Measurements from ENCODE around the gene GCDH.
A peak's percentile ranks its signal among the peaks of the same experiment; 100 is the strongest.
"Not testable (repeated sequence)": the region's sequence is repeated elsewhere in the genome, so short reads cannot be mapped to it uniquely, and the experiment has no call there.

GCDH gene

DNA sequence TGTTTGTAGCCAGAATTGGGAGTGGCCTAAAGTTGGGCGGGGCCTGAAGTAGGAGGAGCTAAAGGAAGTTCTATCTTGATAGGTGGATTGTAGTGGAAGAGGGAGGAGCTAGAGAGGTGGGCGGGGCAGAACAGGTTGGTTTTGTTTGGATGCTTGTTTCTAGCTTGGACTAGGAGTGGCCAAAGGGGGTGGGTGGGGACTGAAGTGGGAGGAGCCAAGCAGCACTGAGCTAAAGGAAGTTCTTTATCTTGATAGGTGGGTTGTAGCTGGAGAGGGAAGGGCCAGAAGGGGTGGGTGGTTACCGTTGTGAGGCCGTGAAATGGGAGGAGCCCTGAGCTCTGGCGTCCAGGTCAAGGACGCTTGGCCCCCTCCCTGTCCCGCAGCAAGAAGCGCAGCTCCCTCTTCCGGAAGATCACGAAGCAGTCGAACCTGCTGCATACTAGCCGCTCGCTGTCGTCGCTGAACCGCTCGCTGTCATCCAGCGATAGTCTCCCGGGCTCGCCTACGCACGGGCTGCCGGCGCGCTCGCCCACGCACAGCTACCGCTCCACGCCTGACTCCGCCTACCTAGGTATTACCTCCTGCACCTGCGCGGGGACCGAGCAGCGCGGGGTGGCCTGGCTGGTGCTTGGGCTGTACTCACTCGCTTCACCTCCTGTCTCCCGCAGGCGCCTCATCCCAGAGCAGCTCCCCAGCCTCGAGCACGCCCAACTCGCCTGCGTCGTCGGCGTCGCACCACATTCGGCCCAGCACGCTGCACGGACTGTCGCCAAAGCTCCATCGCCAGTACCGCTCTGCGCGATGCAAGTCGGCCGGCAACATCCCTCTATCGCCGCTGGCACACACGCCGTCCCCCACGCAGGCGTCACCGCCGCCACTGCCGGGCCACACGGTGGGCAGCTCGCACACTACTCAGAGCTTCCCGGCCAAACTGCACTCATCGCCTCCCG is 17.7 kb upstream of the GCDH start:
- DNase-seq (ENCODE audit: low read depth), result peak; percentile 59

DNA sequence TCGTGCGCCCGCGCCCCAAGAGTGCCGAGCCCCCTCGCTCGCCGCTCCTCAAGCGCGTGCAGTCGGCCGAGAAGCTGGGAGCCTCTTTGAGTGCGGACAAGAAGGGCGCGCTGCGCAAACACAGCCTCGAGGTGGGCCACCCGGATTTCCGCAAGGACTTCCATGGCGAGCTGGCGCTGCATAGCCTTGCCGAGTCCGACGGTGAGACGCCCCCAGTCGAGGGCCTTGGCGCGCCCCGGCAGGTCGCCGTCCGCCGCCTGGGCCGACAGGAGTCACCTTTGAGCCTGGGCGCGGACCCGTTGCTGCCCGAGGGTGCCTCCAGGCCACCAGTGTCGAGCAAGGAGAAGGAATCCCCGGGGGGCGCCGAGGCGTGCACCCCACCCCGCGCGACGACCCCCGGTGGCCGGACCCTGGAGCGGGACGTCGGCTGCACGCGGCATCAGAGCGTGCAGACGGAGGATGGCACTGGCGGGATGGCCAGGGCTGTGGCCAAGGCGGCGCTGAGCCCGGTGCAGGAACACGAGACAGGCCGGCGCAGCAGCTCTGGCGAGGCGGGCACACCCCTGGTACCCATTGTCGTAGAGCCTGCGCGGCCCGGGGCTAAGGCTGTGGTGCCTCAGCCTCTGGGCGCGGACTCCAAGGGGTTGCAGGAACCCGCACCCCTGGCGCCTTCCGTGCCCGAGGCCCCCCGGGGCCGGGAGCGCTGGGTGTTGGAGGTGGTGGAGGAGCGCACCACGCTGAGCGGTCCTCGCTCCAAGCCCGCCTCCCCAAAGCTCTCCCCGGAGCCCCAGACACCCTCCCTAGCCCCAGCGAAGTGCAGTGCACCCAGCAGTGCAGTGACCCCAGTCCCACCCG is 16.8 kb upstream of the GCDH start:
- DNase-seq (ENCODE audit: low read depth), result no peak

DNA sequence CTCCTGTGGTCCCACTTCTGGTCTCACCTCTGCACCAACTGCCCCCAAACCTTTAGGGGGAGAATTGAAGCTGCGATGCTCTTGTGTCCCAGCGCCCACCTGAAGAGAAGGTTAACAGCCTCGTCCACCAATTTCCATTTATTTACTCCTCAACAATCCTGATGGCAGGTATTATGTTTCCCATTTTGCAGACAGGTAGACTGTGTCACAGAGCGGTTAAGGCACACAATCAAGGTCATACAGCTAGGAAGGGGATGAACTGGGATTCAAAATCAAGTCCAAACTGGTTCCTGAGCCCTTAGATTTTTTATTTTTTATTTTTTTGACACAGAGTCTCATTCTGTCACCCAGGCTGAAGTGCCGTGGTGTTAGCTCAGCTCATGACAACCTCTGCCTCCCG is 15.9 kb upstream of the GCDH start:
- no peak for DNase-seq (ENCODE audit: low read depth)

DNA sequence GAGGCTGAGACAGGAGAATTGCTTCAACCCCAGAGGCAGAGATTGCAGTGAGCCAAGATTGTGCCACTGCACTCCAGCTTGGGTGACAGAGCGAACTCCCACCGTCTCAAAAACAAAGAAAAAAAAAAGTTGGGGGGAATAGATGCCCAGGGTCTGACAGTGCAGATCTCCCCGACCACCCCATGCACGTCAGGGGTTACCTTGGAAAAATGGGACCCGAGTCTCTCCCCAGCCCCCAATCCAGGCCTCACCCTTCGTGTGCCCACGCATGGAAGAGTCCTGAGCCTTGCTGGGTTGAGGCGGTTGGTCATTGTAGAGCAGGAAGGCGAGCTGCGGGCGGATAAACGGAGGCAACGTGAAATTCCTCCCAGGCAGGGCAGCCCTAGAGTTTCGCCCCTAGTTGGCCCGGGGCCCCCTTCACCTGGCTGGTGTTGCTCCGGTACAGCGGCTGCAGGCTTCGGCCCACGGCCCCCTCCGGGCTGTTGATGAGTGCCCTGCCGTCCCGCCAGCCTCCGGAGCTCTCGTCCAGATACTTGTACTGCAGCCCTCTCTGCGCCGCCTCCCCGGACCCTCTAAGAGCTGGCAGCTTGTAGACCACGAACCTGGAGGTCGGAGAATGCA is 10.3 kb upstream of the GCDH start:
- no peak for DNase-seq (ENCODE audit: low read depth)

DNA sequence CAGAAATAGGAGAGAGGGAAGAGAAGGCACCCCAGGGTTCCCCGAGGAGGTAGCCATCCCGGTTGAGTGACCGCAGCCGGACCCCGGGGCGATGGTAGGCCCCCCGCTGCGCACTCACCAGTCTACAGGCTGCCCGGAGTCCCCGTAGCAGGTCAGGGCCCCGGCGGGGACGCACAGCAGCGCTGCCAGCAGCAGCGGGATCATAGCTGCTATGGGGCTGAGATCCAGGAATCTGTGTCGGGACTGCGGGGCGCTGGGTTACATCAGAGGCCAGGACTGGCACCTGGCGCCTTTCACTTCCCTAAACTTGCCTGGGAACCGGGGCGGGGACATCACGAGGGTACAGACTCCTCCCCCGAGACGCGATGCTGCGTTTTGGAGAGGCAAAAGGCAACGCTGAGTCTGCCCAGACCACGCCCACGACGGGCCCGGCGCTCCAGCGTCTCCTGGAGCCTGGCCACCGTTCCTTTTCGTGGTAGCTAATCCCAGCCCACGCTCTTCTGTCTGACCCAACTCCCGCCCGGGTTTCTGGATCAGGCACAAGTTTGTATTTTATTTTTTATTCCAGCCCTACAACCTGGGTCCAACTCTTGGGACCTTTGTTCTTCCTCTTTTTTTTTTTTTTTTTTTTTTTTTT is 9.7 kb upstream of the GCDH start, which contains the start of gene DNASE2:
Gene DNASE2 (minus strand): TSS at position 278 of the 637 bp plus-strand sequence. CDS start 74 bp downstream, at position 204.
- peak; percentile 87 for DNase-seq (ENCODE audit: low read depth)

DNA sequence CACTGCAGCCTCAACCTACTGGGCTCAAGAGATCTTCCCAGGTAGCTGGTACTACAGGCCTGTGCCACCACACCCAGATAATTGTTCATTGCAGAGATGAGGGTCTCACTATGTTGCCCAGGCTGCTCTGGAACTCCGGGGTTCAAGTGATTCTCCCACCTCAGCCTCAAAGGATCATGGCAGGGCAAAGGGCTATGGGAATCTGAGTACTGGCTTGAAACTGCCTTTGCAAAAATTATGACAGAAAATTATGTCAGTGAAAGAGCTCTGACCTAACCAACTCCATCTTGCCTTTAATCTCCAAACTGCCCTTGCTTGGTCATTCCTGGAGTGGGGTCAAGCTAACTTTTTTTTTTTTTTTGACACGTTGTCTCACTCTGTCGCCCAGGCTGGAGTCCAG is 8.4 kb upstream of the GCDH start:
- DNase-seq (ENCODE audit: low read depth), result no peak

DNA sequence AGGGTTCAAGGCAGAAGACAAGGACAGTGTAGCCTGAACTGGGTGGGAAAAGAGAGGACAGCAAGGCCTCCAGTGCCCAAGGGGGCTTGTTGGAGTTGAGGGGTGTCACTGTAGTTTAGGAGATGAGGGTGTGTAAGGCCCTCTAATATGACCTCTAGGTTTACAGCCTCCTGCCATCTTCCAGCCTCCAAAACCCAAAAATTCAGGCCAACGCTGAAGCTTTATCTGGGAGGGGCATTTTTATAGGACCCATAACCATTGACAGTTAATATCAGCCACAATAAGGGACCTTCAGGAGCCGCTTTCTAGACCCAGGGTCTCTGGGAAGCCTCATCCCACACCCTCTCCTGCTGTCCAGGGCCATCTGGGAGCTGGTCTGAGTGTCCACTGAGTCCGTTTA is 6.8 kb upstream of the GCDH start:
- DNase-seq (ENCODE audit: low read depth), result no peak

DNA sequence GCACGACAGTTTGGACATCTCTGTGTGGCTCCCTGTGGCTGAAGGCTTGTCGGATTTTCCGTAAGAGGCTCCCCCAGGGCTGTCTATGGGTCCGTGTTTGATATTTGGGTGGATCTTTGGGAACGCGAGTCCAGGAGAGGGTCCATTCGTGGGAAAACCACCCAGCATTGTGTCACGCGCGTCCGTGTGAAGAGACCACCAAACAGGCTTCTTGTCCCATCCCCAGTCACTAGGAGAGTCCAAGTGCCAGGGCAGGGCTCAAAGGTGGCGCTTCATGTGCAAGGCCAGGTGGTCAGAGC is 6.4 kb upstream of the GCDH start:
- DNase-seq (ENCODE audit: low read depth), result no peak

DNA sequence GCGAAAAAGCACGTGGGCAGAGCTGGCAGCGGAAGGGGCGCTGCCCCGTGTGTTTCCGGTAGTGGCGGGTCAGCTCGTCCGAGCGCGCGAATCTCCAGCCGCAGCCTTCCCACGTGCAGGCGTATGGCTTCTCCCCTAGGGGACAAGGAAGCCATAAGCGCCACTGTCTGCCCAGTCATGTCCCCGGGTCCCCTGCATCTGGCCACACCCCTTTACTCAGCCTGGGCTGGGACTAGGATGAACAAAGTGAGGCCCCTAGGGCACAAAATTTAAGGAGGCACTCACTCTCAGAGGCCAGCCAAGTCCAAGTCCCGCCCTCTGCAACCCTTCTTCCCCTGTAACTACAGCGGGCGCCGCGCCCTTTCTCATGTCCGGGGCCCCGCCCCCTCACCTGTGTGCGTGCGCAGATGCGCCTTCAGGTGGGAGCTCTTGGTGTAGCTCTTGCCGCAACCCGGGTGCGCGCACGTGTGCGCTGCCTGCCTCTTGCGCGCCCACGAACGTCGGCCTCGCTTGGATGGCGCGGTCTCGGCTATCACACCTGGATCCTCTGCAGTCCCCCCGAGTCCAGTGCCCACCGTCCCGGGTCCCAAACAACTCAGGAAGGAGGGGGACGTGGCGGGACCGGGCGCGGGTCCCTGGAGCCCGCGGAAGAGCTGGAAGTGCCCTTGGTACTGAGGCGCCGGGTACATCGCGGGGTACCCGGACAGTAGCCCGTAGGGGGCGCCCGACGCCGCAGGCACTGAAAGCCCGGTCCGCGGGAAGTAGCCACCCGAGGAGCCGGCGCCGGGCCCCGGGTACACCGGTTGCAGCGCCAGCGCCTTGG is 5.8 kb upstream of the GCDH start:
- DNase-seq (ENCODE audit: low read depth), result peak; percentile 92

DNA sequence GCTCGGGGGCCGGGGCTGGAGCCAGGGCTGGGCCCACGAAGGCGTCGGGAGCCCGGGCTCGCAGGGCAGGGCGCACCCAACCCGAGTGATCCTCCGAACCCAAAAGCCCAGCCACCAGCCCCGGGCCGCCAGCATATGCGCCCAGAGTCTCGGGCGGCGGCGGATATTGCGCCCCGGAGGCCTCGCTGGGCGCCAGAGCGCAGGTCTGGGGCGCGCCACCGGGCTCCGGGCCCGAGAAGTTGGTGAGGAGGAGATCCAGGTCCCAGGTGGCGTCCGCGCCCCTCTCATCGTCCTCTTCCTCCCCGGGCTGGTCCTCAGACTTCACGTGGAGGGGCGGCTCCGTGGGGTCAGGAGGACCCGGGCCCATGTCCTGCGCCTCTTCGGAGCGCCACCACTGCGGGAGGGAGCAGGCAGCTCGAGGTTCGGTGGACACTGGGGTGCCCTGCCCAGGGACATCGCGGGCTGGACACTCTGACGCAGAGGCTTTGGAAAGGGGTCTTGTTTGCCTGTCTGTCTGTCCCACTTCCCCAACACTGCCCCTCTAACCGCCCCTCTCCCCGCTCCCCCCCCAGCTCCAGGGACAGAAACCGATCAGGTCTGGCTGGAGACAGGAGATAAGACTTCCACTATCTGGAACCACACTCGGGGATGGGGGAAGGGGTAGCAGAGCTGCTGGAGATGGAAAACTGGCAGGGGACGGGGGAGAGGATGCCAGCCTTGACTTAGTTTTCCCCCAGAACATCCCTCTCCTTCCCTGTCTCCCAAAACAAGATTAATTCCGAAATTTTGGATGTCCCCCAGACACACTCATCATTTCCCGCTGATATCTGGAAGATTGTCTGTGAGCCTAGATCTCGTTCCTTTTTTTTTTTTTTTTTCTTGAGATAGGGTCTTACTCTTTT is 5.0 kb upstream of the GCDH start:
- no peak for DNase-seq (ENCODE audit: low read depth)

DNA sequence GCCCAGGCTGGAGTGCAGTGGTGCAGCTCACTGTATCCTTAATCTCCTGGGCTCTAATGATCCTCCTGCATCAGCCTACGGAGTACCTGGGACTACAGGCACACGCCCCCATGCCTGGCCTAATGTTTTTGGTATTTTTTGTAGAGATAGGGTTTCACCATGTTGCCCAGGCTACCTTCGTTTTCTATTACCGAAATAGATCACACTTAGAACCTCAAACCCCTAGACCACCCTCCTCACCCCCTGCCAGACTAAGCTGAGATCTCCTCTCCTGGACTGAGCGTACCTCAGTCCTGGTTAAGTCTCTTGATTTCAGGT is 4.3 kb upstream of the GCDH start:
- DNase-seq (ENCODE audit: low read depth), result no peak

DNA sequence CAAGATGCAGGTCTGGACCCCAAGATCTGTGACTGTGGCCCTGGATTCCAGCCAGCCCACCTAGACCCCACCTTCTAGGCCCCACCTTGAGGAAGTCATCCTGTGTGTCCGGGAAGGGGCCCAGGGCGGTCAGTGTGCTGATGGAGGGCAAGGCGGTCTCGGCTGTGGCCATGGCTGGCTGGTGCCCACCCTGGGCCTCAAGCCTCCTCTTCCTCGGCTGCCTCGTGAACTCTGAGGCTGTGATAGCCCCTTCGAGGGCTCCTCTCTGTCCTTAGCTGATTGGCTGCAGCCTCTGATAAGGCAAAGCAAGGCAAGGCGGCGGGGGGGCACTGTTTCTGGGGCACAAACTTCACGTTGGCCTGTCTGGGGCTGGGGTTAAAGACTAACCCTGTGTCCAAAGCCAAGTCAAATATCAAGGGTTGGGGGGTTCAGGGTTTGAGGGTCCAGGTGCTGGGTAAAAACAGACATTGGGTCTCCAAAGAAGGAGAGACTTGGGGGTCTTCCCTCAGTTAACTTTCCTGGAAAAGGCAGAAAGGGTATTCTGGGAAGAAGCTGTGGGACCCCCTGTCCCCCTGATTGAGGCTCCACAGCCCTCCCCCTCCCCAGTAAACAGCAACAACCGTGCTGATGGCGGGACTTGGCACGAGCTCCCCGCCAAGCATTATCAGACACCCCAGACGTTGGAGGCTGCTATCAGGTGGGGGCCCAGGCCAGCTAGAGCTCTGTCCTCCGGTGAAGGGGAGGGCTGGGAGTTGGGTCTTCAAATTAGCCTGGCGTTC is 3.8 kb upstream of the GCDH start, which contains the start of gene KLF1:
Gene KLF1 (minus strand): TSS at position 233 of the 779 bp plus-strand sequence. CDS start 61 bp downstream, at position 172.
- DNase-seq (ENCODE audit: low read depth), result no peak

DNA sequence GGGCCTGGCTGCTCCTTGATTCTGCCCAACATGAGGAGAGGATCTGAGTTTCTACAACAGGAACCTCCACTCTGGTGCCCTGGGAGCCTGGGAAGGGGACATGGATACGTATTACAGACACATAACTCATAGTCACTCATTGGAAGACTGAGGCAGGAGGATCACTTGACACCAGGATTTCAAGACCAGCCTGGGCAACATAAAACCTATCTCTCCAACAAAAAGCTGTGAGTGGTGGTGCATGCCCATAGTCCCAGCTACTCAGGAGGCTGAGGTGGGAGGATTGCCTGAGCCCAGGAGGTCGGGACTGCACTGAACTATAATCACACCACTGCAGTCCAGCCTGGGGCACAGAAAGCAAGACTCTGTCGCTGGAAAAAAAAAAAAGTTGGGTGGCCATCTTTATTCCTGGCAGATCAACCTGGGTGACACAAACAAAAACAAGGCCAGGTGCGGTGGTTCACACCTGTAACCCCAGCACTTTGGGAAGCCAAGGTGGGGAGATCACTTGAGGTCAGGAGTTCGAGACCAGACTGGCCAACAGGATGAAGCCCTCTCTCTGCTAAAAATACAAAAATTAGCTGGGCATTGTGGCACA is 2.9 kb upstream of the GCDH start:
- DNase-seq (ENCODE audit: low read depth), result no peak

DNA sequence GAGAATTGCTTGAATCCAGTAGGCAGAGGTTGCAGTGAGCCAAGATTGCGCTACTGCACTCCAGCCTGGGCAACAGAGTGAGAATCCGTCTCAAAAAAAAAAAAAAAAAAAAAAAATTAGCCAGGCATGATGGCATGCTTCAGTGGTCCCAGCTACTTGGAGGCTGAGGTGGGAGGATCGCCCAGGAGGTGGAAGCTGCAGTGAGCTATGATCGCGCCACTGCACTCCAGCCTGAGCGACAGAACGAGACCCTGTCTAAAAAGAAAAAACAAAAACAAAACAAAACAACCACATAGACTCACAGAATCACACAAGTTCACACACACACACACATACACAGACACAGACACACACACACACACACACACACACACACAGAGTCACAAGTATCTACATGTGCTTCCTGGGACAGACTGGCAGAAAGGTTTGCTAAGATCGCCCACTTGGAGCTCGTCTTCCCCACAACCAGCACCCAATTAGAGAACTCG is 617 bp upstream of the GCDH start:
- DNase-seq (ENCODE audit: low read depth), result not testable (repeated sequence)

DNA sequence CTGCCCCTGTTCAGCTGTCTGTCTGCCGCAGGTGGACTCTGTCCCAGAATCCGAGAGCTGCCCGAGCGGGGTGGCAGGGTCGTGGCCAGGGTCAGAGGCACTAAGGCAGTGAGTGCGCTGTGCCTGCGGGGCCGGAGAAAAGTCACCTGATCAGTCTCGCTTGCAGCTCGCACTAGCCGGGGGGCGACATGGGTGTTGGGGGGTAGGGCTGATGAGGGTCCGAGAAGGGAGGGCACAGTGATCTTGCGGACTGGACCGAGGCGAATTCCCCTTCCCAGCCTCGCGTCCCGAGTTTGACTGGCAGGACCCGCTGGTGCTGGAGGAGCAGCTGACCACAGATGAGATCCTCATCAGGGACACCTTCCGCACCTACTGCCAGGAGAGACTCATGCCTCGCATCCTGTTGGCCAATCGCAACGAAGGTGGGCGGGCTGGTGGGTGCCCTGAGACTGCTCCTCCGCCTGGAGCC is 627 bp downstream of the GCDH start:
- no peak for DNase-seq (ENCODE audit: low read depth)

DNA sequence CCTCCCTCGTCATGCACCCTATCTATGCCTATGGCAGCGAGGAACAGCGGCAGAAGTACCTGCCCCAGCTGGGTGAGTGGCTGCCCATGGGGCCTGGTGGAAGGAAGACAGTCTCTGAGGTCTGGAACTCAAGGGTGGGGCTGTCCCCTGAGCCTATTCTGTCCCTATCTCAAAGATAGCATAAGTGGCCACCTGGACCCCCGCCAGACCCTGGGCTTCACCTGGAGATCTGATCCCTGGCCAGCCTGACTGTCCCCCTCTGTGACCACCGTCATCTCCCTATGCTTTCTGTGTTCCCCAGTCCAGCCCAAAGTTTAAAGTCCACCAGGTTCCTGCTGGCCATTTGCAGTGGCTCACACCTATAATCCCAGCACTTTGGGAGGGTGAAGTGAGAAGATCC is 2.6 kb downstream of the GCDH start:
- DNase-seq (ENCODE audit: low read depth), result no peak

DNA sequence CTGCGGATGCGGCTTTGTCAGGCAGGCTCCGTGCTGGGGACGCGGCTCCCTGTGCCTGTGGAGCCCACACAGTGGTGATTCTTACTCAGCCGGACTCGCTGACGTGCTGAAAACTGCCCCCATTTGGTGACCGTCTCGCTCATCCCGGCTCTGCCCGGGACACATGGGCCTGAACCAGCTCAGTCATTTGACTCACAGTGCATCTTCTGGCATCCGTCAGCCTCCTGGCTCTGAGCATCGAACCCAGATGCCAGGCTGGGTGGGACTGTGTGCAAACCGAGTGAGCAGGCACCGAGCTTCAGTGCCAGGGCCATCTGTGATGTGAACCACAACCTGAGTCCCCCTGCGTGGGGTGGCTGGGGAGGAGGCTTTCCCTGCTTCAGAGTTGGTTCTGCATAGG is 5.5 kb downstream of the GCDH start:
- no peak for DNase-seq (ENCODE audit: low read depth)

DNA sequence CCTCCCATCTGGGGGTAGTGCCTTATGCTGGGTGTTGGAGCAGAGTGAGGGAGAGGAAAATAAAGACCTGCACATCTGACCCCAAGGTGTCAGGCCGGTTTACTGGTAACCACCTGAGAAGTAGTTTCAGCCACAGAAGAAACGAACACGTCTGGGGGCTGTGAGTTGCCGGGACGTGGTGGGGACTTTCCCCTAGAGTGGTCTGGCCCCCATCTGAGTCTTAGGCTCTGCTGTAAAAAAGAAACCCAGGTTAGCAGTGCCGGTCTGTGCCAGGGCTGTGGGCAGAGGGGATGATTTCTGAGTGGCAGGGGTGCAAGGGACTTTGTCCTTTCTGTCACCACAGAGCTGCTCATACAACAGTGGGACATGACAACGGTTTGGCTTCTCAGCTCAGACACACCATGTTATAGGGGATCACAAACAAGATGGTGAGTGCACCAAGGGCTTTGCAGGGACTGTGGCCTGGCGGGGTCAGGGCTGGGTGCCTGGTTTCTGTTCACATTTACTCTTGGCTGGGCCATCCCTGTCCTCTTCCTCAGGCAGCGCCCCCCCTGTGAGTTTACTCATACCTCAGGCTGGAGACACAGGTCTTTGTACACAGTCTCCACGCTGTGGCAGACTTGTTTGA is 9.0 kb downstream of the GCDH start:
- no peak for DNase-seq (ENCODE audit: low read depth)

All from activated T-cell treated with anti-CD3 and anti-CD28 coated beads for 48 hours (primary cell).